ENCODE data around the gene ZNF365. TPM values are rescaled to one million over a fixed set of nuclear protein-coding genes. Genes with fewer than 3 reads are reported as not detected.
"Not testable (repeated sequence)": the region's sequence is repeated elsewhere in the genome, so short reads cannot be mapped to it uniquely, and the experiment has no call there.

ZNF365 gene
- total and polyA plus RNA-seq, 8 donors = 0.27 to 2.9 (median 0.41) TPM

DNA sequence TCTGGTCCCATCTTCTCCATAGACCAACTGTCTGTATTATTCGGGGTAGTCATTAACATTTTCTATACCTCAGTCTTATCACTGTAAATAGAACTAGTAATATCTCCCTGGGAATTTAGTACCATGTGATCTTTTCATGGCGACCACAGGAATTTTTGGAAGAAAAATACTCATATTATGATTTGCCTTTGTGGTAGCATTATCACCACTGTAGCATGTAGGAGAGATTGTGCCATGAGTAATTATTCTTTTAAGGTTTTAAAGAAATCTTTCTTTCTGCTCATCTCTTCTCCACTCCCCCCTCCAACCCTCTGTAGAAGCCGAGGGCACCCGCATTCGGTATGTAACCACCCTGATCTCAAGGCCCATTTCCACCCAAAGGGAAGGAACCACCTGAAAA is 25.0 kb downstream of the ZNF365 start:
- intact Hi-C loops (cut with DNase I) = no loop called here

GRCh38 chr10:62402508-62402907 is 28.3 kb downstream of the ZNF365 start:
- intact Hi-C loops (cut with DNase I) = no loop called here
- TF ChIP-seq, protein P1, sequence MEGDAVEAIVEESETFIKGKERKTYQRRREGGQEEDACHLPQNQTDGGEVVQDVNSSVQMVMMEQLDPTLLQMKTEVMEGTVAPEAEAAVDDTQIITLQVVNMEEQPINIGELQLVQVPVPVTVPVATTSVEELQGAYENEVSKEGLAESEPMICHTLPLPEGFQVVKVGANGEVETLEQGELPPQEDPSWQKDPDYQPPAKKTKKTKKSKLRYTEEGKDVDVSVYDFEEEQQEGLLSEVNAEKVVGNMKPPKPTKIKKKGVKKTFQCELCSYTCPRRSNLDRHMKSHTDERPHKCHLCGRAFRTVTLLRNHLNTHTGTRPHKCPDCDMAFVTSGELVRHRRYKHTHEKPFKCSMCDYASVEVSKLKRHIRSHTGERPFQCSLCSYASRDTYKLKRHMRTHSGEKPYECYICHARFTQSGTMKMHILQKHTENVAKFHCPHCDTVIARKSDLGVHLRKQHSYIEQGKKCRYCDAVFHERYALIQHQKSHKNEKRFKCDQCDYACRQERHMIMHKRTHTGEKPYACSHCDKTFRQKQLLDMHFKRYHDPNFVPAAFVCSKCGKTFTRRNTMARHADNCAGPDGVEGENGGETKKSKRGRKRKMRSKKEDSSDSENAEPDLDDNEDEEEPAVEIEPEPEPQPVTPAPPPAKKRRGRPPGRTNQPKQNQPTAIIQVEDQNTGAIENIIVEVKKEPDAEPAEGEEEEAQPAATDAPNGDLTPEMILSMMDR (IDR thresholded peaks at IDR 0.05) = no peak

More for the DNA sequence above, 25.0 kb downstream of the ZNF365 start:
- DNase-seq (peak in 1 of 4 donors; percentile 20), ATAC-seq (no peak)
- H3K27me3 ChIP-seq = no peaks in the 10 kb centered on the region
- no peaks in the 10 kb centered on the region for H3K36me3 ChIP-seq
- H3K27ac ChIP-seq = no peak overlapping the region
- H3K4me3 ChIP-seq = no peak overlapping the region
- TF ChIP-seq, protein P1 (IDR thresholded peaks at IDR 0.05) = no peak
- H3K4me1 ChIP-seq = no peaks in the 10 kb centered on the region
- H3K9me3 ChIP-seq = no peaks in the 10 kb centered on the region

GRCh38 chr10:62410528-62410927 is 36.4 kb downstream of the ZNF365 start:
- H3K4me1 ChIP-seq; intact Hi-C loops (cut with DNase I); H3K27ac ChIP-seq; H3K36me3 ChIP-seq; H3K27me3 ChIP-seq; H3K4me3 ChIP-seq; DNase-seq; ATAC-seq: not testable (repeated sequence)
- peaks cover 0 to 19% of the 10 kb centered on the region in 2 donors for H3K9me3 ChIP-seq

More at GRCh38 chr10:62402508-62402907, 28.3 kb downstream of the ZNF365 start:
- peaks cover 0 to 4% of the 10 kb centered on the region in 2 donors for H3K9me3 ChIP-seq
- no peak for DNase-seq
- no peak for ATAC-seq
- no peaks in the 10 kb centered on the region for H3K4me1 ChIP-seq
- H3K27ac ChIP-seq = no peak overlapping the region
- H3K36me3 ChIP-seq = no peaks in the 10 kb centered on the region
- no peak overlapping the region for H3K4me3 ChIP-seq
- no peaks in the 10 kb centered on the region for H3K27me3 ChIP-seq

DNA sequence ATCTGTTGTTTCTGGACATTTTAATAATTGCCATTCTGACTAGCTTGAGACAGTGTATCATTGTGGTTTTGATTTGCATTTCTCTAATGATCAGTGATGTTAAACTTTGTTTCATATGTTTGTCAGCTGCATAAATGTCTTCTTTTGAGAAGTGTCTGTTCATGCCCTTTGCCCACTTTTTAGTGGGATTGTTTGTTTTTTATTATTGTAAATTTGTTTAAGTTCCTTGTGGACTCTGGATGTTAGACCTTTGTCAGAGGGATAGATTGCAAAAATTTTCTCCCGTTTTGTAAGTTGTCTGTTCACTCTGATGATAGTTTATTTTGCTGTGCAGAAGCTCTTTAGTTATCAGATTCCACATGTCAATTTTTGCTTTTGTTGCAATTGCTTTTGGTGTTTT is 36.8 kb downstream of the ZNF365 start:
- H3K9me3 ChIP-seq = peaks cover 0 to 19% of the 10 kb centered on the region in 2 donors

GRCh38 chr10:62413048-62413447 is 38.9 kb downstream of the ZNF365 start:
- no peaks in the 10 kb centered on the region for H3K36me3 ChIP-seq
- intact Hi-C loops (cut with DNase I) = no loop called here
- DNase-seq (no peak), ATAC-seq (no peak)
- H3K4me3 ChIP-seq = no peak overlapping the region
- TF ChIP-seq, protein P1 (IDR thresholded peaks at IDR 0.05) = no peak
- no peaks in the 10 kb centered on the region for H3K27me3 ChIP-seq
- peaks cover 0 to 10% of the 10 kb centered on the region in 2 donors for H3K9me3 ChIP-seq
- H3K4me1 ChIP-seq = no peaks in the 10 kb centered on the region
- no peak overlapping the region for H3K27ac ChIP-seq

More for the DNA sequence above, 36.8 kb downstream of the ZNF365 start:
- intact Hi-C loops (cut with DNase I); H3K4me3 ChIP-seq; H3K36me3 ChIP-seq; H3K27ac ChIP-seq; DNase-seq; H3K27me3 ChIP-seq; H3K4me1 ChIP-seq; ATAC-seq: not testable (repeated sequence)

GRCh38 chr10:62413652-62414051 is 39.5 kb downstream of the ZNF365 start:
- ATAC-seq = no peak
- Histone ChIP-seq H3K27me3 (no peaks in the 10 kb centered on the region), H3K4me1 (no peaks in the 10 kb centered on the region), H3K36me3 (no peaks in the 10 kb centered on the region), H3K27ac (no peak overlapping the region), H3K4me3 (no peak overlapping the region), H3K9me3 (peaks cover 0 to 7% of the 10 kb centered on the region in 2 donors)
- DNase-seq = no peak
- intact Hi-C loops (cut with DNase I) = no loop called here
- TF ChIP-seq, protein P1 (IDR thresholded peaks at IDR 0.05) = no peak
